ENCODE data around the gene APBA1. TPM values are rescaled to one million over a fixed set of nuclear protein-coding genes. Genes with fewer than 3 reads are reported as not detected.

APBA1 gene
- total RNA-seq, 2 donors from 2014 or later = 6.8 to 9.5 TPM

- no peak for TF ChIP-seq CTCF (IDR thresholded peaks at IDR 0.05)
- Histone ChIP-seq H3K27ac (no peak overlapping the region), H3K27me3 (replicated peaks; ENCODE audit: insufficient read depth) (no peaks in the 10 kb centered on the region), H3K9me3 (no peaks in the 10 kb centered on the region), H3K36me3 (no peaks in the 10 kb centered on the region), H3K4me1 (ENCODE audit: control insufficient read depth in 1 of 2, low read depth in 2 of 2) (peaks cover 3 to 7% of the 10 kb centered on the region in 2 donors), H3K4me3 (no peak overlapping the region)
- DNase-seq (ENCODE audit: low spot score) (no peak), ATAC-seq (ENCODE audit: insufficient number of reproducible peaks, low FRiP score, low read depth) (no peak)
Observed at GRCh38 chr9:69386651-69387050, 285.5 kb downstream of the APBA1 start.

- TF ChIP-seq CTCF (IDR thresholded peaks at IDR 0.05) = no peak
- Histone ChIP-seq H3K4me3 (no peak overlapping the region), H3K27me3 (replicated peaks; ENCODE audit: insufficient read depth) (no peaks in the 10 kb centered on the region), H3K4me1 (ENCODE audit: control insufficient read depth in 1 of 2, low read depth in 2 of 2) (no peaks in the 10 kb centered on the region), H3K36me3 (no peaks in the 10 kb centered on the region), H3K9me3 (no peaks in the 10 kb centered on the region), H3K27ac (no peak overlapping the region)
- no peak for ATAC-seq (ENCODE audit: insufficient number of reproducible peaks, low FRiP score, low read depth)
- no peak for DNase-seq (ENCODE audit: low spot score)
Observed at GRCh38 chr9:69385581-69386033, 286.6 kb downstream of the APBA1 start.

GRCh38 chr9:69382135-69382534, 290.0 kb downstream of the APBA1 start:
- peaks cover 0 to 19% of the 10 kb centered on the region in 2 donors for H3K4me1 ChIP-seq (ENCODE audit: control insufficient read depth in 1 of 2, low read depth in 2 of 2)
- H3K27ac ChIP-seq = no peak overlapping the region
- ATAC-seq (ENCODE audit: insufficient number of reproducible peaks, low FRiP score, low read depth) (no peak), DNase-seq (ENCODE audit: low spot score) (no peak)
- TF ChIP-seq CTCF (IDR thresholded peaks at IDR 0.05) = no peak
- no peak overlapping the region for H3K4me3 ChIP-seq
- H3K27me3 ChIP-seq (replicated peaks; ENCODE audit: insufficient read depth) = no peaks in the 10 kb centered on the region
- H3K36me3 ChIP-seq = no peaks in the 10 kb centered on the region
- H3K9me3 ChIP-seq = no peaks in the 10 kb centered on the region

GRCh38 chr9:69380811-69381210, 291.4 kb downstream of the APBA1 start:
- Histone ChIP-seq H3K27me3 (replicated peaks; ENCODE audit: insufficient read depth) (no peaks in the 10 kb centered on the region), H3K4me3 (no peak overlapping the region), H3K9me3 (no peaks in the 10 kb centered on the region), H3K36me3 (no peaks in the 10 kb centered on the region), H3K27ac (no peak overlapping the region), H3K4me1 (ENCODE audit: control insufficient read depth in 1 of 2, low read depth in 2 of 2) (peaks cover 0 to 31% of the 10 kb centered on the region in 2 donors)
- ATAC-seq (ENCODE audit: insufficient number of reproducible peaks, low FRiP score, low read depth) (no peak), DNase-seq (ENCODE audit: low spot score) (no peak)
- no peak for TF ChIP-seq CTCF (IDR thresholded peaks at IDR 0.05)

- H3K36me3 ChIP-seq = no peaks in the 10 kb centered on the region
- no peak overlapping the region for H3K4me3 ChIP-seq
- H3K27ac ChIP-seq = no peak overlapping the region
- no peak for TF ChIP-seq CTCF (IDR thresholded peaks at IDR 0.05)
- DNase-seq (ENCODE audit: low spot score) (no peak), ATAC-seq (ENCODE audit: insufficient number of reproducible peaks, low FRiP score, low read depth) (no peak)
- no peaks in the 10 kb centered on the region for H3K9me3 ChIP-seq
- peaks cover 0 to 31% of the 10 kb centered on the region in 2 donors for H3K4me1 ChIP-seq (ENCODE audit: control insufficient read depth in 1 of 2, low read depth in 2 of 2)
- H3K27me3 ChIP-seq (replicated peaks; ENCODE audit: insufficient read depth) = no peaks in the 10 kb centered on the region
Observed at GRCh38 chr9:69380301-69380700, 291.9 kb downstream of the APBA1 start.
